Inflammatory macrophage (primary cell): ENCODE measurements around the gene CENPF.

ENCODE experiments used
- DNase-seq, 2 donors: peaks; one replicate each; pipeline ENCODE4 v3.0.0-alpha.2; 2020 to 2022

CENPF gene

DNA sequence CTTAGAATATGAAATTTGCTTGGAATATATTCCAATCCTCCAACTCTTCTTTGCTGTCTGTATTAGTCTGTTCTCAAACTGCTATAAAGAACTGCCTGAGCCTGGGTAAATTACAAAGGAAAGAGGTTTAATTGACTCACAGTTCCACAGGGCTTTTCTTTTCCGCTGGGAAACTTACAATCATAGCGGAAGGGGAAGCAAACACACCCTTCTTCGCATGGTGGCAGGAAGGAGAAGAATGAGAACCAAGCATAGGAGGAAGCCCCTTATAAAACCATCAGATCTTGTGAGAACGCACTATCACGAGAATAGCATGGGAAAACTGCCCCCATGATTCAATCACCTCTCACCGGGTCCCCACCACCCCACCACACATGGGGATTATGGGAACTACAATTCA, 14.8 kb downstream of the CENPF start:
- no peak for DNase-seq

DNA sequence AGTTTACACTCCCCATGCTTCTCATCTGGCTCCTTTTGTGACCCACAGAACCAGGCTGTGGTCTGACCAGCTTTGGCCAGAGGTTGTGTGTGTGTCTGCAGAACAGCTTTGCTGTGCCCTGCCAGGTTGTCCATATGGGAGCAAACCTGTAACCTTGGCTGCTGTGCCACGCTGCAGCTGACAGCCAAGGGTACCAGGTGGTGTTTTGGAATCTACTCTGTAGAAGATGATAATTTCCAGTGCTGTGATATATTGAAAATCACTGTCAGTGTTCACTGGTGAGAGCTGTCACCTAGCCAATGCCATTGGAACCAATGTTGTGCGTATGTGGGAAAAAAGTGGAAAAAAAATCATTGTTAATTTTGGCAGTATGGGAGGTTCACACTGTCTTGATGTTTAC, 18.2 kb downstream of the CENPF start:
- no peak for DNase-seq

GRCh38 chr1:214623430-214623829, 20.4 kb downstream of the CENPF start:
- DNase-seq: no peak

DNA sequence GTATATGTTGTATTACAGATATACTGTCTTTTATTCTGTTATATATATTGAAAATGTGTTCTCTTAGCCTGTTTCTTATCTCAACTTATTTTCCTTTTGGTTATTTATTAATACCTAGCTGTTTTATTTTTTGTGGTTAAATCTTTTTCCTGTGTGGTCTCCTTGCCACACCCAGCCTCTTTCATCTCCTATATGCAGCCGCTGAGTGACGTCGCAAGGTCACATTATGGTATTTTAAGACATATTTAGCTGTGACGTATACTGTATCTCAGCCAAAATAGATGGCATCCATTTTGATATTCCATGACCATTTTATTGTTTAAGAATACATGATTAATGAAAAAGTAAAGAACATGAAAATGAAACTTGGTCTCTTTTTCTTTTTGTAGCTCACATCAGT, 29.1 kb downstream of the CENPF start:
- DNase-seq: no peak

DNA sequence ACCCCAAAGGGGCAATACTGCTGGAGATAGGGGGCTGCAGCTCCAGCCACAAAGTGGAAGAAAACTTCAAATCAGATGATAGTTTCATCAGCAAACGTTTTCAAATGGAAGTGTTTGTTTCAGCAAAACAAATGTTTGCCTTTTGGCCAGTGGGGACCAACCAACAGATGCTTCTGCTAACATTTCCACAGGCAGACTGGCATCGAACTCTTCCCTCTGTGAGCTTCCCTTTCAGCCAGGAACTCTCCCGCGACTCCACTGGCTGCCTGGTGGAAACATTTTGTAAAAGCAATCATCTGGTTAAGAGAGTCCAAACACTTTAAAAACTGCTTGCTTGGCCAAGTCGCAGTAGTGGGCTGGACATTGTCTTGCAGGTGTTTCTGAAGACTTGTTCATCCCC, 30.7 kb downstream of the CENPF start:
- no peak for DNase-seq

DNA sequence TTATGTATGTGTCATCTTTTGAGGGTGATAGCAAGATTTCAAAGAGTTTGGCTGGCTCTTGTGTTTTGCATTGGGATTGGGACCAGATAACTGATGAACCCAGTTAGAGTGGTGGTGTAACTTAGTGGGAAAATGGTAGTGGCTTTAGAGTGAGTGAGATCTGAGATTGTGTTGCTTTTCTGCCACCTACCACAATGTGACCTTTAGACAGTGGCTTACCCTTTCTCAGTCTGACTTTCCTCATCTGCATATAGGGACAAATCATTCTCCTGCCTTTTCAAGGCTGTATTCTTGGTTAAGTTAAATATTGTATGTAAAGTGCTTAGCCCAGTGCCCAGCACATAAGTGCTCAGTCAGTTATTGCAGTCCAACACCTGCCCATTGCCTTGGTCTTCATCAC, 31.3 kb downstream of the CENPF start:
- DNase-seq: no peak

DNA sequence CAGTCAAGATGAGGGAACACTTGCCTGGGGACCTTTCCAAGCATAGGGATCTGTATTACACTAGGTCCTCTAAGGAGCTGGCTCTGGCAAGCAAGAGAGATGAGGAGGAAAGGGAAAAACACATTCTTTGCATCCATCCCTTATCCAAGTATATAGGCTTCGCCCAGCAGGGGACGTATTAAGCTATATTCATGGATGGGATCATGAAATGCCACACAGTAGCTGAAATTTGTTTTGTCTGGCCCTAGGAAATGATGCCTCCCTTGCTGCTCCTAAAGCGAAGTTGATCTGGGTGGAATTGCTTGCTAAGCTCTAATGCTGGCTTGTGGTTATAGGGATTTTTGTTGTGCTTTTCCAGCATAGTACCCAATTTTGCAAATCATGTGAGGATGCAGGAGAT, 32.1 kb downstream of the CENPF start:
- no peak for DNase-seq

DNA sequence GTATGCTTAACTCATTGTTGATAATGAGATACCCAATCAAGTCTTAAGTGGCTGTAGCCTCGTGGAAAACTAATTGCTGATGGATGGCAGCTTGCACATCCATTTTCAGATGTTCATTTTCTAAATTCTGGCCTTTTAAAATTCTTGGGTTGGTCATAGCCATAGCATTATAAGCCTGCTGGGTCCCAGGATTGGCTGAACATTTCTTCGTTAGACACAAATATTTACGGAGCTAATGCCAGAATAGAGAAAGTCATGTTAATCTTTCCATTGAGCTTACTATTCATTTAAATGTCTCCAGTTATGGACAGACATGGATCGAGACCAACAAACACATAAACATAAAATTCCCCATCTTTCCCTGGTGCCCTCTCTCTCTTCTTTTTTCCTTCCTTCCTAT, 32.5 kb downstream of the CENPF start:
- DNase-seq: no peak

GRCh38 chr1:214636436-214636835, 33.4 kb downstream of the CENPF start:
- DNase-seq: no peak

DNA sequence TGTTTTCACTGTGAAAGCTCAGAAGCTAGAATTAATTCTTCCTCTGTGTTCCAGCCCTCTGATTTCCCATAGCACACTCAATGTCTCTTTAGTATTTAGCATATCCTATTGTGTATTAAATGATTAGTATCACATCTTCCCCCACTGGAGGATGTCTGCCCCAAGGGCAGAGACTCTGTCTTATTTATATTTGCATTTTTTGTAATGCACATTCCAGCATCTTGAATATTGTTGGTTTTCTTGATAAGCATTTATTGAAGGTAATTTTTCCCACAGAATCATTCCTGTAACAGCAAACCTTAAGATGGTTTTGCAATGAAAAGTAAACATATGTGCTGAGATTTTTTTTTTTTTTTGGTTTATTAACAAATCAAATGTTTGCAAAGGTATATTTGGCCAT, 34.1 kb downstream of the CENPF start:
- no peak for DNase-seq

GRCh38 chr1:214637722-214638458, 34.9 kb downstream of the CENPF start:
- DNase-seq: peak; percentile 23 to 48

DNA sequence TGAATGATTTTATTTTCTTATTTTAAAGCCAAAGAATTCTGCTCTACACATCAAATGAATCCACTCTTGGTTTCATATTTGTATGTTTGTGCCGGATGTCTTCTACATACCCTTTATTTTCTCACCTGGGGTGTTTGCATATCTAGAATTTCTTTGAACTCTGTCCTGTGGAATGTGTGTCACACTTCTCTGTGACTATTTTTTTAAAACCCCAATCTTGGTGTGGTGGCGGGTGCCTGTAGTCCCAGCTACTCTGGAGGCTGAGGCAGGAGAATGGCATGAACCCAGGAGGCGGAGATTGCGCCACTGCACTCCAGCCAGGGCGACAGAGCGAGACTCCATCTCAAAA, 35.4 kb downstream of the CENPF start:
- DNase-seq: no peak

DNA sequence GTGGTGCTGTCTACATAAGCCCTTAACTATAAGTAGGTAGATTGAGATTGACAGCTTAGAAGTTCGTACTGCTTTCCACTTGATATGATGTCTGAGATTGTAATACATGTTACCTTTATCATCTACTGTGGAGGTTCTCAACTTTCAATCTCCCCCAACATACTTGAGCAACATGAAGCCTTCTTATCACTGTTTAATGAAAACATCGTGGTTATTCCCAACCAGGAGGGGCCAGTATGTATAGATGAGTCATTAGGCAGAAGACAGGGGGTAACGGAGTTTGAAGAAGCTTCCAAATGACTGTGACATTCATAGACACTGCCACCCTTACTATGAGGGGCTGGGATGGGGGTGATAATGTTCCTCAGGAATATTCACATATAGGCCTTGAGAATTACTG, 36.0 kb downstream of the CENPF start:
- no peak for DNase-seq

- no peak for DNase-seq
Measured at GRCh38 chr1:214640431-214641213, 37.6 kb downstream of the CENPF start.

GRCh38 chr1:214641214-214641895, 38.4 kb downstream of the CENPF start:
- DNase-seq: no peak

GRCh38 chr1:214643030-214643429, 40.0 kb downstream of the CENPF start:
- no peak for DNase-seq

DNA sequence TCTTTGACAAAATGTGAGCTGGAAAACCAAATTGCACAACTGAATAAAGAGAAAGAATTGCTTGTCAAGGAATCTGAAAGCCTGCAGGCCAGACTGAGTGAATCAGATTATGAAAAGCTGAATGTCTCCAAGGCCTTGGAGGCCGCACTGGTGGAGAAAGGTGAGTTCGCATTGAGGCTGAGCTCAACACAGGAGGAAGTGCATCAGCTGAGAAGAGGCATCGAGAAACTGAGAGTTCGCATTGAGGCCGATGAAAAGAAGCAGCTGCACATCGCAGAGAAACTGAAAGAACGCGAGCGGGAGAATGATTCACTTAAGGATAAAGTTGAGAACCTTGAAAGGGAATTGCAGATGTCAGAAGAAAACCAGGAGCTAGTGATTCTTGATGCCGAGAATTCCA, 42.7 kb downstream of the CENPF start:
- DNase-seq: no peak

GRCh38 chr1:214648801-214649200, 45.8 kb downstream of the CENPF start:
- DNase-seq: no peak

DNA sequence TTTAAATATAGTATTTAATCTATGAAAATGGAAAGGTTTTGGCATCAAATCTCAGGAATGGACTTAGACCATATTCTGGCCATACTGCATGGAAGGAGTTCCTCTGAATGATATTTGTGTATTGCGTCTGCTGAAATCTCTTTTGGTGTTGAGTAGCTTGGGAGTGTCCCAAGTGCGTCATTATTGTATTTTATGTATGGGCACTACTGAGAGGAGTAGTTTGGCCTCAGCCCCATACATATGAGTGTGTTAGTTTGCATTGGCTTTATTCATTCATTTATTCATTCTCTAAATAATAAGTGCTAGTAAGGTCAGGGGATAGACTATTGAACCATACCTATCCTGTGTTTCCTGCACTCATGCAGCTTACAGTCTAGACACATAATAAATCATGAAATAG, 46.6 kb downstream of the CENPF start:
- DNase-seq: no peak

DNA sequence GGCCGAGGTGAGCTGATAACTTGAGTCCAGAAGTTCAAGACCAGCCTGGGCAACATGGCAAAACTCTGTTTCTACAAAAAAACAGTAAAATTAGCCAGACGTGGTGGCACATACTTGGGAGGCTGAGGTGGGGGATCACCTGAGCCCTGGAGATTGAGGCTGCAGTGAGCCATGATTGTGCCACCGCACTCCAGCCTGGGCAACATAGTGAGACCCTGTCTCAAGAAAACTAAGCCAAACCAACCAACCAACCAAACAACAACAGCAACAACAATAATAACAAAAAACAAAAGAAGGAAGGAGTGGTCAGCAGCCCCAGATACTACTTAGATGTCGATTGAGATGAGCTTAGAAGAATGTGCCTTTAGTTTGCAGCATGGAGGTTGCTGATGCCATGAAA, 47.7 kb downstream of the CENPF start:
- DNase-seq: no peak

DNA sequence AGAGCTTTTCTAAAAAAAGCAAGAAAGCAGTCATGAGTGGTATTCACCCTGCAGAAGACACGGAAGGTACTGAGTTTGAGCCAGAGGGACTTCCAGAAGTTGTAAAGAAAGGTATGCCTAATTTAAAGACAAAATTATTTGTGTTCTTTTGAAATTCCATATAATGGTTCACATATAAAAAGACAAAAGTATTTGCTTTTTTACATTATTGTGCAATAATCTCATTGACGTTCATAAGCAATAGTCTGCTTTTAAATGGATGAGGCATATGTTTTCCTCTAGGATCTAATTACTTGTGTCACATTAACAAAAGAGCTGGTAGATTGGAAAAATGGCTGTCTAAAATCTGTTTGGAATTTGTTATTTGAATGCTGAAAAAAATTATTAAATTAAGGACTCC, 54.3 kb downstream of the CENPF start:
- no peak for DNase-seq

DNA sequence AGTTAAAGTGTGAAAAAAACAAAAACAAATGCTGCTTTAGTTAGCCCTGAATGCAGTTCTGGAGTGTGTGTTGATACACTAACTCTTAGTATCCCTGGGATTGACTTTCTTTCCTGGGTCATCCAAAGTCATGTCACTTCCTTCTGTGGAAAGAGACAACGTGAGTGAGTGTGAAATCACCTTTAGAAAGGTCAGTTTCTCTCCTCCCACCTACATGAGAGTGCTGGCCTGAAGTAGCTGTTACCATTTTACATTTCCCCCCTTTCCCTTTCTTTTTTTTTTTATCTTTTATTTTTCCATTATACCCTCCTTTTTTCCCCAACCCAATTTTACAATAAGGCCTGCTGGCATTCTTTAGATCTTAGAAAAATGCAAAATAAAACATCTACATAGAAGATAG, 55.2 kb downstream of the CENPF start:
- no peak for DNase-seq

DNA sequence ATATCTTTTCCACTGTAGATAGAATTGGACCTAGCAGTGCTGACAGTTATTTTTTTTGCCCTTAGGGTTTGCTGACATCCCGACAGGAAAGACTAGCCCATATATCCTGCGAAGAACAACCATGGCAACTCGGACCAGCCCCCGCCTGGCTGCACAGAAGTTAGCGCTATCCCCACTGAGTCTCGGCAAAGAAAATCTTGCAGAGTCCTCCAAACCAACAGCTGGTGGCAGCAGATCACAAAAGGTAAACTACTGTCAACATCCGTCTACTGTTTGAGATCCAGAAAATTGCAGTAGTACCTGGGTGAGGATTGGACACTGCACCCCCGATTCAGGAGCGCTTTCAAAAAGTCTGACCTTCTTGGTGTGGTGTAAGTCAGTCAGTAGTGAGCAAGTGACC, 55.8 kb downstream of the CENPF start:
- DNase-seq: no peak

DNA sequence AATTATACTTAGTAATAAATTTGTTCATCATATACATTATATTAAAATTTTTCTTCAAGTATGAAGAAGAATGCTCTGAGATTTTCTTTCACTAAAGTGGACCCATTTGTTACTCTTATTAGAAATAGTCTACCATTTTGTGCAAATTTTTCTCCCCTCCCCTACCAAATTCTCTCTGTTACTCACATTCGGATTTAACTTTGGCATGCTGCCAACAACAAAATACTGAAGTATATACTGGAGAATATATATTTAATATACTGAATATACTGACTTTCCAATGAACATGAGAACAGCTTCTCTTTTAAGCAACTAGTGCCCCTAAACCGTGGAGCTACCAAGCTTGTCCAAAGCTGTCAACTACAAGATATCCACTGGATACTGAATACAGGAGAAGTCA, 57.2 kb downstream of the CENPF start:
- no peak for DNase-seq
